ENCODE measurements around the gene UVRAG. TPM values are rescaled to one million over a fixed set of nuclear protein-coding genes. Genes with fewer than 3 reads are reported as not detected.

Gene UVRAG
- total and polyA plus RNA-seq, 2 of the 13 experiments (the other 11 are each of a cell fraction or from before 2014, with no cell fraction given) = 9.7 to 17.3 TPM

DNA sequence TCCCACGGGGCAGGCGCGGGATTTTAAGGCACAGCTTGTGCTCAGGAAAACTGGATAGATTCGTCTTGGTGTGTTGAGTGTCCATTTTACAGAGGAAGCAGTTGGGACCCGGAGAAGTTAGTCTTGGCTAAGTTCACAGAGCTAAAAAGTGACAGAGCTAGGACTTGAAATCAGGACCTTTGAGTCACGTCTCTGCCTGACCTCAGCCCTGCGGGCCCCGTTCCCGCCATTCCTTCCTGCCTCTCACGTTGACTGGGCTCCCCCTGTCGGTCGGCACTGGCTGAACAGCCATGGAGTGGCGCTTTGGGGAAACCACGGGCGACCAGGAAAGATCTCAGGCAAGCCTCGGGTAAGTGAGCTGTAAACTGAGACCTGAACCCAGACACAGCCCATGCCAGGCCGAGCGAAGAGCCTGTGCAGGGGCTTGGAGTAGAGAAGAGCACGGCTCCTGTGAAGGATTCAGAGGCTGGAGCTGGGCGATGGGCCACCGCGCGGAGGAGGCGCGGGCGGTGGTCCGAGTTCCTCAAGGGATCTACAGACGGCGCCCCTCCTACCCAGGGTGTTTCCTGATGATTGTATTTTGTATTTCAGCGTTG, 337.2 kb downstream of the UVRAG start (continued):
- TF ChIP-seq ZNF282 (IDR thresholded peaks at IDR 0.05; ENCODE audit: partially characterized antibody) = no peak
- TF ChIP-seq ZSCAN25 (CRISPR knock-in tag; IDR thresholded peaks at IDR 0.05) = 0 out of 2 replicates have a peak, but pooled peaks have one; percentile 65
- no peak for TF ChIP-seq ZNF747 (CRISPR knock-in tag; IDR thresholded peaks at IDR 0.05; ENCODE audit: borderline replicate concordance)
- 0 out of 2 replicates have a peak, but pooled peaks have one; percentile 43 for TF ChIP-seq HMG20B (CRISPR knock-in tag; conservative IDR thresholded peaks at IDR 0.05)
- TF ChIP-seq IRF2 (CRISPR knock-in tag; IDR thresholded peaks at IDR 0.05) = no peak
- TF ChIP-seq ASH2L (IDR thresholded peaks at IDR 0.05; ENCODE audit: insufficient read length, low read depth, low read length) = no peak
- no peak for TF ChIP-seq MAZ (IDR thresholded peaks at IDR 0.05; ENCODE audit: borderline replicate concordance, low read depth, low read length)
- TF ChIP-seq MAZ (CRISPR knock-in tag; IDR thresholded peaks at IDR 0.05; ENCODE audit: low read depth) = no peak; the same call in 1 of the 2 replicates
- no peak for TF ChIP-seq JDP2 (CRISPR knock-in tag; IDR thresholded peaks at IDR 0.05; ENCODE audit: borderline replicate concordance)
- no peak for TF ChIP-seq CREM (IDR thresholded peaks at IDR 0.05)
- no peak for TF ChIP-seq CREM (CRISPR knock-in tag; IDR thresholded peaks at IDR 0.05)
- no peak for TF ChIP-seq ZNF567 (CRISPR knock-in tag; IDR thresholded peaks at IDR 0.05; ENCODE audit: borderline replicate concordance)
- no peak for TF ChIP-seq SAFB2 (CRISPR knock-in tag; IDR thresholded peaks at IDR 0.05; ENCODE audit: borderline replicate concordance, low read depth)
- TF ChIP-seq ZNF644 (CRISPR knock-in tag; IDR thresholded peaks at IDR 0.05; ENCODE audit: low read depth) = peak; percentile 68; the same call in 1 of the 2 replicates
- TF ChIP-seq ZNF790 (CRISPR knock-in tag; IDR thresholded peaks at IDR 0.05; ENCODE audit: borderline replicate concordance) = no peak
- TF ChIP-seq SIN3B (IDR thresholded peaks at IDR 0.05; ENCODE audit: low read length) = no peak
- TF ChIP-seq MTERF4 (CRISPR knock-in tag; IDR thresholded peaks at IDR 0.05) = no peak
- TF ChIP-seq ZNF577 (CRISPR knock-in tag; IDR thresholded peaks at IDR 0.05; ENCODE audit: borderline replicate concordance, low read depth) = no peak
- TF ChIP-seq ZBTB10 (CRISPR knock-in tag; IDR thresholded peaks at IDR 0.05; ENCODE audit: borderline replicate concordance) = no peak
- no peak for TF ChIP-seq ZNF777 (CRISPR knock-in tag; IDR thresholded peaks at IDR 0.05)
- TF ChIP-seq ZMYM3 (CRISPR knock-in tag; IDR thresholded peaks at IDR 0.05) = peak; percentile 48; the same call in 1 of the 2 replicates
- peak; percentile 39; the same call in 1 of the 2 replicates for TF ChIP-seq ELF1 (CRISPR knock-in tag; IDR thresholded peaks at IDR 0.05)
- TF ChIP-seq SMAD1 (CRISPR knock-in tag; IDR thresholded peaks at IDR 0.05; ENCODE audit: borderline replicate concordance, low read depth) = peak; percentile 55; the same call in 1 of the 2 replicates
- TF ChIP-seq NPAS2 (CRISPR knock-in tag; IDR thresholded peaks at IDR 0.05; ENCODE audit: borderline replicate concordance) = no peak
- TF ChIP-seq SALL1 (CRISPR knock-in tag; IDR thresholded peaks at IDR 0.05) = peak; percentile 71
- TF ChIP-seq THYN1 (CRISPR knock-in tag; IDR thresholded peaks at IDR 0.05; ENCODE audit: borderline replicate concordance, low read depth) = no peak
- TF ChIP-seq ZNF354B (CRISPR knock-in tag; IDR thresholded peaks at IDR 0.05) = no peak
- TF ChIP-seq, protein P1, sequence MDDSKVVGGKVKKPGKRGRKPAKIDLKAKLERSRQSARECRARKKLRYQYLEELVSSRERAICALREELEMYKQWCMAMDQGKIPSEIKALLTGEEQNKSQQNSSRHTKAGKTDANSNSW (CRISPR knock-in tag; IDR thresholded peaks at IDR 0.05; ENCODE audit: borderline replicate concordance) = no peak
- peak; percentile 53 for TF ChIP-seq RBM39 (IDR thresholded peaks at IDR 0.05; ENCODE audit: low read depth, low read length, poor library complexity, severe bottlenecking)

Data from HepG2 (cell line).